ENCODE data around the gene FBXL16.

DNA sequence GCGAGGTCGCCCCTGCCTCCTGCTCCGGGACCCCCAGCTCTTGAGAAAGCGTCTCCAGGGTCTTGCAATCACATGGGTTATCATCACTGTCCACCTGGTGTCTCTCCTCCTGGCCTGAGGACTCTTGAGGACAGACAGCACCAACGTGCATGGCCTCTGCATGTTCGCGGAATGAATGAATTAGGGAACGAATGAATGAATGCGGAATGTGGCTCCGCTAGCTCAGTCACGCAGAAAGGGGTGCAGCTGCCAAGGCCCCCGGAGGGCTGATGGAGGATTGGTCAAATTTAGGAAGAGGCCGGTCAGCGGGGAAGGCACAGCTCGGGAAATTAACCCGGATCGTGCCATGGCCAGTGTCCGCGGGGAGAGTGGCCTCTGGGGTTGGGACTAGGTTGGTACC, 3.3 kb downstream of the FBXL16 start:
- TF ChIP-seq, protein P1, sequence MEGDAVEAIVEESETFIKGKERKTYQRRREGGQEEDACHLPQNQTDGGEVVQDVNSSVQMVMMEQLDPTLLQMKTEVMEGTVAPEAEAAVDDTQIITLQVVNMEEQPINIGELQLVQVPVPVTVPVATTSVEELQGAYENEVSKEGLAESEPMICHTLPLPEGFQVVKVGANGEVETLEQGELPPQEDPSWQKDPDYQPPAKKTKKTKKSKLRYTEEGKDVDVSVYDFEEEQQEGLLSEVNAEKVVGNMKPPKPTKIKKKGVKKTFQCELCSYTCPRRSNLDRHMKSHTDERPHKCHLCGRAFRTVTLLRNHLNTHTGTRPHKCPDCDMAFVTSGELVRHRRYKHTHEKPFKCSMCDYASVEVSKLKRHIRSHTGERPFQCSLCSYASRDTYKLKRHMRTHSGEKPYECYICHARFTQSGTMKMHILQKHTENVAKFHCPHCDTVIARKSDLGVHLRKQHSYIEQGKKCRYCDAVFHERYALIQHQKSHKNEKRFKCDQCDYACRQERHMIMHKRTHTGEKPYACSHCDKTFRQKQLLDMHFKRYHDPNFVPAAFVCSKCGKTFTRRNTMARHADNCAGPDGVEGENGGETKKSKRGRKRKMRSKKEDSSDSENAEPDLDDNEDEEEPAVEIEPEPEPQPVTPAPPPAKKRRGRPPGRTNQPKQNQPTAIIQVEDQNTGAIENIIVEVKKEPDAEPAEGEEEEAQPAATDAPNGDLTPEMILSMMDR (IDR thresholded peaks at IDR 0.05), result no peak
- TF ChIP-seq, protein P2, sequence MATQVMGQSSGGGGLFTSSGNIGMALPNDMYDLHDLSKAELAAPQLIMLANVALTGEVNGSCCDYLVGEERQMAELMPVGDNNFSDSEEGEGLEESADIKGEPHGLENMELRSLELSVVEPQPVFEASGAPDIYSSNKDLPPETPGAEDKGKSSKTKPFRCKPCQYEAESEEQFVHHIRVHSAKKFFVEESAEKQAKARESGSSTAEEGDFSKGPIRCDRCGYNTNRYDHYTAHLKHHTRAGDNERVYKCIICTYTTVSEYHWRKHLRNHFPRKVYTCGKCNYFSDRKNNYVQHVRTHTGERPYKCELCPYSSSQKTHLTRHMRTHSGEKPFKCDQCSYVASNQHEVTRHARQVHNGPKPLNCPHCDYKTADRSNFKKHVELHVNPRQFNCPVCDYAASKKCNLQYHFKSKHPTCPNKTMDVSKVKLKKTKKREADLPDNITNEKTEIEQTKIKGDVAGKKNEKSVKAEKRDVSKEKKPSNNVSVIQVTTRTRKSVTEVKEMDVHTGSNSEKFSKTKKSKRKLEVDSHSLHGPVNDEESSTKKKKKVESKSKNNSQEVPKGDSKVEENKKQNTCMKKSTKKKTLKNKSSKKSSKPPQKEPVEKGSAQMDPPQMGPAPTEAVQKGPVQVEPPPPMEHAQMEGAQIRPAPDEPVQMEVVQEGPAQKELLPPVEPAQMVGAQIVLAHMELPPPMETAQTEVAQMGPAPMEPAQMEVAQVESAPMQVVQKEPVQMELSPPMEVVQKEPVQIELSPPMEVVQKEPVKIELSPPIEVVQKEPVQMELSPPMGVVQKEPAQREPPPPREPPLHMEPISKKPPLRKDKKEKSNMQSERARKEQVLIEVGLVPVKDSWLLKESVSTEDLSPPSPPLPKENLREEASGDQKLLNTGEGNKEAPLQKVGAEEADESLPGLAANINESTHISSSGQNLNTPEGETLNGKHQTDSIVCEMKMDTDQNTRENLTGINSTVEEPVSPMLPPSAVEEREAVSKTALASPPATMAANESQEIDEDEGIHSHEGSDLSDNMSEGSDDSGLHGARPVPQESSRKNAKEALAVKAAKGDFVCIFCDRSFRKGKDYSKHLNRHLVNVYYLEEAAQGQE (IDR thresholded peaks at IDR 0.05; ENCODE audit: low read depth, low read length), result no peak
- no peak for TF ChIP-seq RAD21 (IDR thresholded peaks at IDR 0.05; ENCODE audit: low read length)
